CD4-positive, alpha-beta T cell treated with Interleukin-12 subunit alpha and Interleukin-12 subunit beta, for 1 hour (primary cell): ENCODE measurements around the gene TDRD3.

ENCODE experiments used
- DNase-seq: peaks from one replicate; pipeline ENCODE4 v3.0.0-alpha.2; 2020

TDRD3 gene

GRCh38 chr13:60463787-60464186 is 66.8 kb downstream of the TDRD3 start:
- no peak for DNase-seq

- no peak for DNase-seq
These were observed 70.1 kb downstream of the TDRD3 start for GRCh38 chr13:60467098-60467497.

GRCh38 chr13:60479273-60479672 is 82.3 kb downstream of the TDRD3 start:
- DNase-seq, result no peak

- DNase-seq, result no peak
These were observed 85.0 kb downstream of the TDRD3 start for GRCh38 chr13:60482012-60482411.

GRCh38 chr13:60484865-60485264 is 87.8 kb downstream of the TDRD3 start:
- no peak for DNase-seq

- DNase-seq, result no peak
These were observed 94.5 kb downstream of the TDRD3 start for GRCh38 chr13:60491531-60491930.

GRCh38 chr13:60492187-60492586 is 95.2 kb downstream of the TDRD3 start:
- no peak for DNase-seq

GRCh38 chr13:60494296-60494695 is 97.3 kb downstream of the TDRD3 start:
- DNase-seq, result no peak

- no peak for DNase-seq
These were observed 104.2 kb downstream of the TDRD3 start for GRCh38 chr13:60501236-60501635.

- DNase-seq, result no peak
These were observed 112.8 kb downstream of the TDRD3 start for GRCh38 chr13:60509601-60510386.

- DNase-seq, result no peak
These were observed 114.6 kb downstream of the TDRD3 start for GRCh38 chr13:60511637-60512036.

- DNase-seq, result no peak
These were observed 117.9 kb downstream of the TDRD3 start for GRCh38 chr13:60514891-60515290.

- DNase-seq, result no peak
These were observed 122.5 kb downstream of the TDRD3 start for GRCh38 chr13:60519496-60519895.

GRCh38 chr13:60520902-60521569 is 124.0 kb downstream of the TDRD3 start:
- no peak for DNase-seq

- no peak for DNase-seq
These were observed 141.5 kb downstream of the TDRD3 start for GRCh38 chr13:60538566-60538965.

- no peak for DNase-seq
These were observed 143.3 kb downstream of the TDRD3 start for GRCh38 chr13:60540276-60540675.

- DNase-seq, result no peak
These were observed 165.2 kb downstream of the TDRD3 start for GRCh38 chr13:60562096-60562780.

GRCh38 chr13:60571571-60571970 is 174.6 kb downstream of the TDRD3 start:
- DNase-seq, result no peak

- no peak for DNase-seq
These were observed 175.2 kb downstream of the TDRD3 start for GRCh38 chr13:60572003-60572798.

- DNase-seq, result no peak
These were observed 175.8 kb downstream of the TDRD3 start for GRCh38 chr13:60572855-60573254.

GRCh38 chr13:60574735-60575134 is 177.7 kb downstream of the TDRD3 start:
- no peak for DNase-seq

- no peak for DNase-seq
These were observed 178.1 kb downstream of the TDRD3 start for GRCh38 chr13:60575142-60575541.

GRCh38 chr13:60577761-60578160 is 180.7 kb downstream of the TDRD3 start:
- DNase-seq, result no peak
